KOPT-K1 (cell line): ENCODE results near the gene ID4.

Source experiments
- H3K27ac ChIP-seq: fragments of 200-600 bp; sonication (generic); 2 replicates; pipeline ENCODE4 v1.5.1; 2016; ENCODE audit warnings: antibody characterized with exemption, mild to moderate bottlenecking, low read depth, low read length; ENCODE audit not compliant: poor library complexity, severe bottlenecking
- H3K36me3 ChIP-seq: fragments of 200-600 bp; sonication (generic); 2 replicates; pipeline ENCODE4 v1.5.1; 2017; ENCODE audit warnings: antibody characterized with exemption, mild to moderate bottlenecking, low read length, moderate library complexity; ENCODE audit not compliant: insufficient read depth
- H3K9me3 ChIP-seq: fragments of 200-600 bp; sonication (generic); 2 replicates; pipeline ENCODE4 v1.5.1; 2017; ENCODE audit warnings: antibody characterized with exemption, low read length, mild to moderate bottlenecking; ENCODE audit not compliant: insufficient read depth, poor library complexity, severe bottlenecking

The ID4 gene

DNA sequence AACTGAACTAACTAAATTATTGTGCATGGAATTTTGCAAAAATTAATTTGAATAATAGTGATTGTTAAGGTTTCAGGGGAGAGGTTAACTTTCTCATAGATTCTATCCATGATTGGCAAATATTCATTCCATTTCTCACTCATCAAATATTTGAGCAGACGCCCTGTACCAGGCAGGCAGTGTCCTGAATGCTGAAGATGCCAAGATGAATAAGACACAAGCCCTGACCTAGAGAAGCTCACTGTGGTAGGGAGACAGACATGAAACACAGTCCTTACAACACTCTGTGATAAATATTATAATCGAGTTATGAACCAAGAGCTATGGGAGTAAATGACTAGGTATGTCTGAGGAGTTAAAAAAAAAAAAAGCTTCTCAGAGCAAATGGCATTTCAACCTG, 18.4 kb upstream of the ID4 start:
- Histone ChIP-seq H3K27ac (no peak overlapping the region), H3K36me3 (no peaks in the 10 kb centered on the region), H3K9me3 (no peaks in the 10 kb centered on the region)

DNA sequence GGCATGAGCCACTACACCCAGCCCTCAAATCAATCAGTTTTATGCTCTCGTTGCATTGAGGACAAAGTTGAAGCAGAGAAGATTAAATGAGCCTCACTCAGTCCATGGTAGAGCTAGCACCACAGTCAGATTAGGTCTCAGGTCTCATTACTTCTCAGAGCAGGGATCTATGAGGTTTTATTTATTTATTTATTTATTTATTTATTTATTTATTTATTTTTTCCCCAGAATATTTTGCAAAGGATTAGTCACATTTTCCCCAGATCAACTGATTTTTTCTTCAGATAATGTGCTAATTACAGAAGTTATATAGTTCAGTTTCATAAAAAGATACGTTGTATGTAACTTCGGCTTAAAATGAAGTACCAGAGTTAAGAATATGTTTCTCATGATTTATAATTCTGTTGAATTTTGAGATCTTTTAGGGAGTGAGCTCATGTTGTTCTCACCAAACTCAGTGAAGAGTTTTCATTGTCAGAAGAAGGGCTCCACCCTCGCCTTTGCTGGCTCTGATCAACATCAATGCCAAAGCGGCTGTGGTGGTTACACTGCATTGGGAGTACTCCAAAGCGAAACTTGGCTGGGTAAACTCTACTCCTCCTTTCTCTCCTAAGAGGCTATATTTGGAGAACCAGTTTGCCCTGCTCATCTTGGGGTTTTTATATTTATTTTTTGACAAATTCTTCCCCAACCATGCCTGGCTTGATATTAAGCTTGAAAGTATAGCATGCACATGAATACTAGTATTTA, 12.9 kb upstream of the ID4 start:
- H3K9me3 ChIP-seq = no peaks in the 10 kb centered on the region
- no peaks in the 10 kb centered on the region for H3K36me3 ChIP-seq
- H3K27ac ChIP-seq = no peak overlapping the region

DNA sequence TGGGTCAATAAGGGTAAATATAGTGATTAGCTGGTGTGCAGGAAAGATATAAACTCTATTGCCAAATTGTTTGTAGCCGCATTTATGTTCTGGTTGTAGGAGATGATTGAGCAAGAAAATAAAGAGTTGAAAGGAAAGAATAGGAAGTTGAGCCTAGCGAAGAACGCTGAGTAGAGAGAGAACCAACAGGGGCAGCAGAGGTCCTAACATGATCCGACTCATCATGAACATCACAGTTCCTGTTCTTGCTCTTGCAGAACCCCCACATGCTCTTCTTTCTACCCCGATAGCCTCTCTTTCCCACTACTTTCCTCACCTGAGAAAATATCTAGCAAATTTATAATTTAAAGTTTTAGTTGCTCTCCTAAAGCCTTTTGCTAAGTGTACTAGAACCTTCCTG, 9.9 kb upstream of the ID4 start:
- Histone ChIP-seq H3K9me3 (no peaks in the 10 kb centered on the region), H3K36me3 (no peaks in the 10 kb centered on the region), H3K27ac (no peak overlapping the region)

DNA sequence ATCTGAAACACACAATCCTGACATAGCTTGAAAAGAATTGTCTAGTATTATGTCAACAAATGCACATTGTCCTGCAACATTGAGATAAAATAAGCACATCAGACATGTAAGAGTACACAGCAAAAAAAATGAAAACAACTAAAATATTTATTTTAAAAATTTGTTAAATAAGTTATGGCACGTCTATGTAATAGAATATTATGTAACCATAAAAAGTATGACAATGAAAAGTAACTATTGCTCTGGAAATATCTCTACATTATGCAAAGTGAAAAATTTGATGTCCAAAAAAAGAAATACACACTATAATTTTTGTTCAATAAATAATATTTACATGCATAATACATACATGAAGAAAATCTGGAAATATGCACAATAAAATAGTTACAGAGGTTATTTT, 9.3 kb upstream of the ID4 start:
- Histone ChIP-seq H3K9me3 (no peaks in the 10 kb centered on the region), H3K27ac (no peak overlapping the region)

GRCh38 chr6:19830171-19830570, 7.0 kb upstream of the ID4 start:
- H3K27ac ChIP-seq = no peak overlapping the region
- H3K36me3 ChIP-seq = no peaks in the 10 kb centered on the region
- no peaks in the 10 kb centered on the region for H3K9me3 ChIP-seq

More for the DNA sequence above, 9.3 kb upstream of the ID4 start:
- no peaks in the 10 kb centered on the region for H3K36me3 ChIP-seq

GRCh38 chr6:19831358-19831757, 5.8 kb upstream of the ID4 start:
- Histone ChIP-seq H3K9me3 (no peaks in the 10 kb centered on the region), H3K27ac (no peak overlapping the region), H3K36me3 (no peaks in the 10 kb centered on the region)

DNA sequence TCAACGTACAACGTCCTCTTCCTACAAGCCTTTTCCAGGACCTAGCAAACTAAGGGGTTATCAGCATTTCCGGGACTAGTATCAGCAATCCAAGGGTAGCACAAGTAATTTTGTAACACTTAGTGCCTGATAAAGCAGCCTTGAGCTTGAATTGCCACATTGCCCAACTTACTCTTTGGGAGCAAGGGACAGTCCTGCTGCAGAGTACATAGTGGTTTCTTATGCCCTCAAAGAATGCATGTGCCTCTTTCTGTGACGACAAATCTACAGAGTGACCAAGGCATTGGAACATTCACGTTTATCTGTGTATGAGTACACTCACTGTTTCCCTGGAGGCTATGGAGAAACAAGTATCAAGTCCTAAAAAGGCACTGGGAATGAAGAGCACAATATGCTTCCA, 3.2 kb upstream of the ID4 start:
- Histone ChIP-seq H3K36me3 (no peaks in the 10 kb centered on the region), H3K27ac (no peak overlapping the region), H3K9me3 (no peaks in the 10 kb centered on the region)

DNA sequence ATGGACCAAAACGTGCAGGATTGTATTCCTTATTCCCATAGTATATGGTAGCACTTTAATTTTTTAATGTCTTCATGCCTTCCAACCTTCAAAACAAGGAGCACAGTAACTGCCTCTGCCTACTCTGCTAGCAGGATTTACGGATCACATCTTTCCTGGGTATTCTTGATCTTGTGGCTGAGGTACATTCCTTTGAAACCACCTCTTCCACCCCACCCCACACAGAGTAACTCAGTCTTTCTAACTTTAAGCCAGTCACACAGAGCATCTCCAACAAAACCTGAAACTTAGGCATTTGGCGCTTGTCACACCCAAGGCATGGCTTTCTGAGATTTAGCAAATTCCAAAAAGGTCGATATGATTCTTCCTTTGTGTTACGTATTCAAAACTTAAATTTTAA, 2.3 kb upstream of the ID4 start:
- H3K36me3 ChIP-seq = no peaks in the 10 kb centered on the region
- no peak overlapping the region for H3K27ac ChIP-seq
- H3K9me3 ChIP-seq = no peaks in the 10 kb centered on the region

DNA sequence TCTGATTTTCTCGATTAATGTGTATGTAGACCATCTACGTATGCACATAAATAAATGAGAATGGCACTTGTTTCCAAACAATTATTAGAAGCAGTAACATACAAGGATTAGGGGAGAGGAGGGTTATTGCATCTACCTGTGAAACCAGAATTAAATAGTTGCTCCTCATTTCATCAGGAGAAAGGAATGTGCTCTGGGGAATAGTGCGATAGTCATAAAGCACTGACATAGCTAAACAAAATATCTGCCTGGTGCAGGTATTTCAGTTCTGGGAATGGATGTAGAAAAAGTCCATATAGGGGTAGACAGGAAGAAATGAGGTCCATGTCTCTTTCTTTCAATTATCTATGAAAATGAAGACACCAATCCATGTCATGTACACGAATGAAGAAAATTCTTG, 1.6 kb upstream of the ID4 start:
- Histone ChIP-seq H3K36me3 (no peaks in the 10 kb centered on the region), H3K9me3 (no peaks in the 10 kb centered on the region), H3K27ac (no peak overlapping the region)

GRCh38 chr6:19837511-19838441, 606 bp downstream of the ID4 start:
- Histone ChIP-seq H3K36me3 (no peaks in the 10 kb centered on the region), H3K27ac (no peak overlapping the region), H3K9me3 (no peaks in the 10 kb centered on the region)

DNA sequence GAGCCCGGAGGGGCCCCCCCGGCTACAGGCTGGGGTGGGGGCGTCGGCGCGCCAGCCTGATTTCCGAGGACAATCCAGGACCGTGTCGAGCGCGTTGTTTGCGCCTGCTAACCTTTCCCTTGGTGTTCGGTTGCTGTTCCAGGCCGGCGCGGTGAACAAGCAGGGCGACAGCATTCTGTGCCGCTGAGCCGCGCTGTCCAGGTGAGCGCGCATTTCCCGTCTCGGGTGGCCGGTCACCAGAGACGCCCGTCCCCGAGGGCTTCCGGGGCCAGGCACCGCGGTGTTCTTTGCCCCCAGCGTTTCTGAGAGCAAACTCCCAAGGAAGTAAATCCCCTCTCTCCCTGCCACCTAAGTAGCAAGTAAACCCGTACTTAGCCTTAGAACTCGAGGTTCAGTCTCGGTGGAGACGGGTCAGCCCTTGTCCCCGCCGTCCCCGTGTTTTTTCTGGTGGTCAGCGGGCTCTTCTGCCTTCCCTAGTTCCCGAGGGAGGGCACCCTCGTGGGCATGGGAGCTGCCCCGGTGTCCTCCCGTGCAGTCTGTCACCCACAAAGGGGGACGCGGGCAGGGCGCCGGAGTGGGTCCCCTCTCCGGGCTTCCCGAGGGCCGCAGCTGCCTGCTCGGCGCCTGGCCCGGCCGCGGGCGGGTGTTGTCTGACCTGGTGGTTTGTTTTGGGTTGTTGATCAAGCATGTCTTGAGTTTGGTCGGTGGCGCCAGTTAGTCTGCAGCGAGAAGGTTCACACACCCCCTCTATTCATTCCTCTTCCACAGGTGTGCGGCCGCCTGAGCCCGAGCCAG, 1.5 kb downstream of the ID4 start:
- H3K36me3 ChIP-seq = no peaks in the 10 kb centered on the region
- H3K27ac ChIP-seq = no peak overlapping the region

GRCh38 chr6:19839237-19839546, 2.0 kb downstream of the ID4 start:
- Histone ChIP-seq H3K9me3 (no peaks in the 10 kb centered on the region), H3K27ac (no peak overlapping the region), H3K36me3 (no peaks in the 10 kb centered on the region)

More for the DNA sequence above, 1.5 kb downstream of the ID4 start:
- no peaks in the 10 kb centered on the region for H3K9me3 ChIP-seq

- Histone ChIP-seq H3K9me3 (no peaks in the 10 kb centered on the region), H3K27ac (no peak overlapping the region), H3K36me3 (no peaks in the 10 kb centered on the region)
Observed at GRCh38 chr6:19839788-19840187, 2.6 kb downstream of the ID4 start.

- Histone ChIP-seq H3K27ac (no peak overlapping the region), H3K36me3 (no peaks in the 10 kb centered on the region), H3K9me3 (no peaks in the 10 kb centered on the region)
Observed at GRCh38 chr6:19841181-19841580, 4.0 kb downstream of the ID4 start.

- no peak overlapping the region for H3K27ac ChIP-seq
- no peaks in the 10 kb centered on the region for H3K9me3 ChIP-seq
- H3K36me3 ChIP-seq = no peaks in the 10 kb centered on the region
Observed at GRCh38 chr6:19842030-19842615, 5.0 kb downstream of the ID4 start.
